GM19238 (cell line): ENCODE data around the gene SCNM1.
"Not testable (repeated sequence)": the region's sequence is repeated elsewhere in the genome, so short reads cannot be mapped to it uniquely, and the experiment has no call there.

Experiments used
- DNase-seq: peaks from one replicate; pipeline ENCODE4 v3.0.0; 2011; ENCODE audit warnings: low spot score; ENCODE audit not compliant: insufficient read length

SCNM1 gene

DNA sequence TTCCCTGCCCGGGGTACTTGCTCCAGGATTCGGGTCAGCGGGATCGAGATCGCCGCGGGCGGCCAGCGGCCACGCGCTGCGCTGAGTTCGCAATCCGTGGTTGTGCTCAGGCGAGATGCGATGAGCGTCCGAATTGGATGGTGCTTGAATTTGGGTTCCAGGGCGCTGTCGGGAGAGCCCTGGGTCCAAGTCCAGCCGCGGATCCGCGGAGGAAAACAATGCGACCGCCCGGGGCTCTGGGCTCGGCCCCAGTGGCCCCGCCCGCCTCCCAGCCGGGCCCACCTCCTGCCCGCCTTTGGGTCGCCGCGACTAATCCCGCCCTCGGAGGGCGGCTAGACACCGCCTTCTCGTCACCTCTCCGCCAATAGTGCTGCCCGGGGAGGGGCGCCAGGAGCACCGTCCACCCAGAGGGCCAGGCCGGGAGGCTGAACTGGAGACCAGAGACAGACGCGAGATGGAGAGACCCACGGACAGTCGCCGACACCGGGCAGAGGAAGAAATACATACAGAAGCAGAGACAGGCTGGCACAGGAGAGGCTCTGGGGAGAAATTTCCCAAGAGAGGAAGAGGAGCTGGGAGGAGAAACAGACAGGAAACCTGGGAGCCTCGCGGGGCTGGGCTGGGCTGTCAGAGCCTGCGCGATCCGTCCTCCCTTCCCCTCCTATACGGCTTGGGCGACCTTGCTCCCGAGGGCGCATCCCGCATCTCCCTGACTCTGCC, 19.4 kb upstream of the SCNM1 start, which contains the start of gene SEMA6C:
SEMA6C (minus strand) TSS at position 220 of the 720 bp plus-strand sequence. CDS start 4,010 bp downstream, outside the sequence.
- DNase-seq = peak; percentile 88

DNA sequence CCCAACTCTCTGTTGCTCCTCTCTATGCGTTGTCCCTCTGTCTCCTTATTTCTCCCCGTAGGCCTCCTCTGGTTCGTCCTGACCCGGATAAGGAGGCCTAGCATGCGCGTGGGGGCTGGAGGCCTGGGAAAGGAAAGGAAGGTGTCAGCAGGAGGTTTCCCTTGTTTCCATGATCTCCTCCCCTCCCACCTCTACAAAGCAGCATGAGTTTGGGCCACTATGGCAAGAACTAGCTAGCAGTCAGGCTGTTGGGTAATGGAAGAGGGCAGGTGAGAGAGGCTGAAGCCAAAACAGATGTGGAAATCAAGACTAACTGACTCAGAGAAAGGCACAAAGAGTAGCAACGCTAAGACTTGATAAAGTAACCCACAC, 18.8 kb upstream of the SCNM1 start:
- no peak for DNase-seq

DNA sequence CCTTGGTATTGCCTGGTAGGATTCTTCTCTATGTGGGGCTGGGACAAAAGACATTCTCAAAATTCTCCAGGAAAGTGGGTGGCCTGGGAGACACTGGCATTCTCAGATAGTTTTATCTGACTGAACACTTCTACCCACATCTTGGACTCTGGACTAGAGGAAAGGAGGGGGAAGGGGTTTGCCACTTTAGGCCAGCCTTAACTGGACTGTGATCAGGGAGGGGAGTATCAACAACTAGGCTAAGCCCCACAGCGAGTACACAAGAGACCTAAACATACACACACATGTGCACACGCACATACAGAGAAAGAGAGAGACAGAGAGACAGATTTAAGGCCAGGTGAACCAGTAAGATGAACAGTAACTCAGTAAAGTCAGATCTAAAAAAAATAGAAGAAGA, 18.3 kb upstream of the SCNM1 start:
- DNase-seq = no peak

DNA sequence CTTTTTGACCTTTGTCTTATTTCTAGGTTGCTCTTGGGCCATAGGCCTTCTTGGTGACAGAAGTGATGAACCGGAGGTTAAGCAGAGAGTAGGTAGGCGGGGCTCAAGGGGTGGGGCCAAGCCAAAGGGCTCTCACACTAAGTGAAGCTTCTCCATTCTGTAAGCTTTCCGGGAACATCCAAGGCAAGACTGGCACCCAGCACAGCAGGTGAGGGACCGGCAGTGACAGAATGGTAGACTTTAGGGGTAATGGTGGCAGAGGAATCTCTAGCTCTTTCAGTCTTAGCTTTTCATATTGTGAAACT, 9.5 kb upstream of the SCNM1 start, which contains the start of gene TNFAIP8L2:
TNFAIP8L2 (plus strand) TSS at position 135 of the 305 bp plus-strand sequence. CDS start 2,049 bp downstream, outside the sequence.
- DNase-seq = peak; percentile 52

DNA sequence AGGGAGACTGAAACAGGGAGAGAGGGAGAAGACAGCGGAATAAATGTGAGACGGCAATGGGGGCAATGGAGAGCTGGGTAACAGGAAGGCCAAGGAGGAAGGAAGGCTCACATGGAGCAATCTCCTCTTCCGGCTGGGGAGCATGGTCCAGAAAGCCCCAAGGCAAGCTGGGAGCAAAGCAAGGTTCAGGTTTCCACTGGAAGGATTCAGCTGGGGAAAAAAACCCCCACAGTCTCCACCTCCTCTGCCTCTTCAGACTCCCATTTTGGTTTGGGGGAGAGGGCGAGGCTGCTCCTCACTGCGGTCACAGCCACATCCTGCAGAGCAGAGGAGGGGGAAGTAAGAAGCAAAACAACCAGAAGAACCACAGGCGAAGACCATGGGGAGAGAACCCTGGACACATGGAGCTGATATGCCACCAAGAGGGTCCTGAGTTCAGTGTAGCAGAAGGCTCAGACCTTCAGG, 8.8 kb upstream of the SCNM1 start:
- DNase-seq = no peak

DNA sequence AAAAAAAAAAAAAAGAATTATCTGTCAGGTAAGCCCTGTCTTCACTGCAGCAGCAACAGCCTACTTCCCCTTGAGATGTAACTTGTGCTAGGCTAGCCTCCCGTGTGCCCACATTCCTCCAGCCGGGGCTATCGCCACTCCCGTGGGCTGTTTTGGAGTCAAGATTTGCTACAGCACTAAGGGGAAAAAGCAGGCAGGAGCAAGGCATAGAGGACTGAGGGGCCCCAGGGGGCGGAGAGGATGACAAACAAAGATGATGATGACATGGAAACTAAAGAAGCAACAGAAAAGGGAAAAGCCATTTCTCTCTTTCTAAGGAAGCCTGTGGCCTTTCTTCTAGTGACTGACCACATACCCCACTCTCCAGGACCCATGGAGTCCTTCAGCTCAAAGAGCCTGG, 7.6 kb upstream of the SCNM1 start:
- DNase-seq = no peak

DNA sequence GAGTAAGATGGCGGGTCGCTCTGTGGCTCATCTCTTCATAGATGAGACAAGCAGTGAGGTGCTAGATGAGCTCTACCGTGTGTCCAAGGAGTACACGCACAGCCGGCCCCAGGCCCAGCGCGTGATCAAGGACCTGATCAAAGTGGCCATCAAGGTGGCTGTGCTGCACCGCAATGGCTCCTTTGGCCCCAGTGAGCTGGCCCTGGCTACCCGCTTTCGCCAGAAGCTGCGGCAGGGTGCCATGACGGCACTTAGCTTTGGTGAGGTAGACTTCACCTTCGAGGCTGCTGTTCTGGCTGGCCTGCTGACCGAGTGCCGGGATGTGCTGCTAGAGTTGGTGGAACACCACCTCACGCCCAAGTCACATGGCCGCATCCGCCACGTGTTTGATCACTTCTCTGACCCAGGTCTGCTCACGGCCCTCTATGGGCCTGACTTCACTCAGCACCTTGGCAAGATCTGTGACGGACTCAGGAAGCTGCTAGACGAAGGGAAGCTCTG, 7.1 kb upstream of the SCNM1 start:
- no peak for DNase-seq

DNA sequence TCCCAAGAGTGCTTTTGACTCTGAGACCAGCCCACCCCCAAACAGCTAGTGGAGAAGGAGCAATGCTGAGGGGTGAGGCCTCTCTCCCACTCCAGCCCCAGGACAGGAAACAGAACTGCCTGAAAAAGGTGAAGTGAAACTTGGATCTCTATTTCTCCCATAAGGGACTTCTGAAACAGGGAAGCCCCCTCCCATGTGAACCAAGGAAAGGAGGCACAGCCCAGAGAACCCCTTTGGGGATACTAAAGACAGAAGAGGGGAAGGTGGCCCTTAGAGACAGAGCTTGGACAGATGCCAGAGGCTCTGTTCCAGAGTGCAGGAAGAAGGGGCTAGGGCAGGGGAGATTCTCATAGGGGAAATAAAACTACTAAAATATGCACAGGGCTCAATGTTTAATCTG, 6.6 kb upstream of the SCNM1 start:
- no peak for DNase-seq

DNA sequence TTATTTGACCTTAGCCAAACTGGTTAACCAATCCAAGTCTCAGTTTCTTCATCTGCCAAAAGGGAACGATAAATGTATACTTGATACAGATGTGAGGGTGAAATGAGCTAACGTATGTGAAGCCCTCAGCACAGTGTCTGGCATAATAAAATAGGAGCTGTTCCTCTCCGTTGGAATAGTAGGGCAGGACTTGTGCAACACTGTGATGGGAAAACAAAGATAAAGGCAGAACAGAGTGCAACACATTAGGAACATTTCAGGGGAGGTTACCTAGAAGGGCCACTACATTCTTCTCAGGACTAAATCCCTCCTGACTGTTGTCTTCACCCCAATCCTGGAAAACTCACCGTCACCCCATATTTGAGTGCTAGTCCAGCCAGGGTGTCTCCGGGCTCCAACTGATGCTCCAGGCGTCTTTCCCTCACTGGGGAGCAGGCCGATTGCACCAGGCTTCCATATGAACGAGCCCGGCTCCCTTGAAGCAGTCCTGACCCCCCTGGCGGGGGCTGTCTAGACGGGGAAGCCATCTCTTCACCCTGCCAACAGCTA, 1.1 kb upstream of the SCNM1 start:
- DNase-seq = no peak

DNA sequence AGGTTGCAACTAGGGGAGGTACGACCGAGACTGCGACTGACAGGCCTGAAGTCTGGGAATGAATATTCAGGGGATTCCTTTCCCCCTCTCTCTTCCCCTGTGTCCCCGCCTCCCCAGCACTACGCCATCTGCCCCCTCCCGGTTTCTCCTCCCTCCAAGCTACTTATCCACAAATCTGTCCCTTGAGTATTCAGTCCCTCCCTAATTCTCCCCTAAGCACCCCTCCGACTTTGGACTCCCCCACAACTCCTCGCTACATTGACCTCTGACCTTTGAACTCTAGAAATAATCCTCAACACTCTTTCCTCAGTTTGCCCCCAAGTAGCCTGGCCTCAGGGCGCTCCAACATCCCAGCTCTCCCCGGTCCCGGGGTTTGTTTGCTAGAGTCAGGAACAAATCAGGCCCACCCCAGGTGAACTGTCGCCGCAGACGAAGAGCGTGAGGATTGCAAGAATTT, 635 bp upstream of the SCNM1 start:
- no peak for DNase-seq

DNA sequence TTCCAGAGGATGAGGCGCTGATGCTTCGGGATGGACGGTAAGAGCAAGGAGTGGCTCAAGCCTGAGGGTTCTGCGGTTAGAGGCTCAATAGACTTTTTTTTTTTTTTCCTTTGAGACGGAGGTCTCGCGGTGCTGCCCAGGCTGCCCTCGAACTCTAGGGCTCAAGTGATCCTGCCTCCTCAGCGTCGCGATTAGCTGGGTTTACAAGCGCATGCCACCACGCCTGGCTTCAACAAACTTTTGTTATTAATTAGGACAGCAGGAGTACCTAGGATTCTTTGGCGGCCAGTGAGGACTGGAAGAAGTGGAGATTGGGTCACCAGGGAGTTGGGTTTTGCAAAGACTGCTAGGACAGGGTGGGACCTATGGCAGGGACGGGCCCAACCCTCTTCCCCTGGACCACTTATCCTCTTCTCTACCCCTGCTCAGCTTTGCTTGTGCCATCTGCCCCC, 587 bp downstream of the SCNM1 start:
- DNase-seq = no peak

DNA sequence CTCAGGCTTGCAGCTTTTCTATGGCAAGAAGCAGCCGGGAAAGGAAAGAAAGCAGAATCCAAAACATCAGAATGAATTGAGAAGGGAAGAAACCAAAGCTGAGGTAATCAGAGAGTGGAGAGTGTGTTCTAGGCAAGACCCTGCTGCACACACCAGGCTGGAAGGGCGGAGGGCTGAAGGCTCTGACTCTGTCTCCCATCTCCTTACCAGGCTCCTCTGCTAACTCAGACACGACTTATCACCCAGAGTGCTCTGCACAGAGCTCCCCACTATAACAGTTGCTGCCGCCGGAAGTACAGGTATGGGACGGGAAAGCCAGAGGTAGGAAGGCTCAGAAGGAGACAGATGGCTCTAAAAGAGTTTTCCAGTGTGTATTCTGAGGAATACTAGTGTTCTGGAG, 1.2 kb downstream of the SCNM1 start:
- DNase-seq = no peak

DNA sequence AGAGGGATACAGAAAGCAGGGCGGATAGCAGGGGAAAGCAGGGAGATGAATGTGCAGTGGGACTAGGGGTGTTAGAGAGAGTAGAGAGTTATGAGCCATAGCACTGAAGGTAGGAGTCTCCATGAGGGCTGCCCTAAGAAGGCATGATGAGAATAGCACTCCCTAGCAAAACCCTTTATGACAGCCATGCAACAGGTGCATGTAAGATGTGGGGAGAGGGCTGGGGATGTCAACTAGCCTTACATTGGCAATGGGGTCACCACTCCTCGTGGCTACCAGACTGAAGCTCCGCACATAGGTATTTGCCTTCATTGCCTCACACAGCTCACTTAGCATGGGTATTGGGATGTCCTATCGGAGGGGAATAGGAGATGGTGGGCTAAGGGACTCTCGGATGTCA, 5.2 kb downstream of the SCNM1 start:
- DNase-seq = no peak

DNA sequence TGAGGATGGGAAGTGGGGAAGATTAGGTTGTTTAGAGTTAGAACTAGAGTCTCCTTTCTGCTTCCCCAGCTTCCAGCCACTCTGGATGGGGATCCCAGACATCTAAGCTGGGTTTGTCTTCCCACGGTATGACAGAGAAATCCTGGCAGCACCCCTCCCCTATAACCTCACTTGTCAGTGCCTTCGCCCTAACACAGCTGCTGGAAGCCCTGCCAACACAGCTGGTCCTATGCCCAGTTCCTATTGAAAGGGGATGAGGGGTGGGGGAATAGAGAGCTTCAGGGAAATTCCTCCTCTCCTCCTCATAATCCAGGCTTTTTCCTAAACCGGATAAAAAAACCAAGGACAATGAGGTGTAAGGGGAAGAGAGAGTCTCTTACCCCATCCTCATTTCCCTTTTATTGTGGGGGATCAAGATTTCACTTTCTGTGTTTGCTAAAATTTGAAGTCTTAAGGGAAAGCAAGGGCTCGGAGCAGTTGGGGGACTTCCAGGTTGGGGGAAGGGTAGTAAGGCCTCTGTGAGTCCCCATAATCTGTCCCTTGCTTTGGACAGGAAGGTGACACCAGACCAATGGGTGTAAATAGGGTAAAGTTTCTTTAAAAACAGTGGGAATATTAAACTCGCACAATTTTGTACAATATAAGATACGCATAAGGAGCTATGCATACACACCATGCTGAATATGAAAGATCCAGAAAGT, 9.2 kb downstream of the SCNM1 start:
- DNase-seq = no peak

DNA sequence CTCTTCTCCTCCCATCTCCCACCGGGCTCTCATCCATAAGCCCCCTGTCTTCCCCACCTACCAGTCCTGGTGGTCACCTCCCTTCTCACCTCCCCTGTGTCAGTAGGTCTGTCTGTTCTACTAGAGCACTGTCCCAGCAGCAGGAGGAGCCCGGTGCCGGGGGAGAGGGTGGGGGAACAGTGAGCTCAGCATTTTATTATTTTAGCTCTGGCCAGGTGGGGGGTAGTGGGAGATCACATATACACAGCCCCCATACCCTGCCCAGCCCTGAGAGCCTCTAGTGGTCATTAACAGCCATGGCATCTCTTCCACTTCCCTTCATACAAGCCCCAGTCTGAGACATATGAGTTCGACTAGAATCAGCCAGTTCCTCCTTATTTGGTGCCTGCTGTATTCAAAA, 9.9 kb downstream of the SCNM1 start, which contains the start of gene TMOD4:
TMOD4 (minus strand) TSS at position 119 of the 400 bp plus-strand sequence. CDS start 1,106 bp downstream, outside the sequence.
- no peak for DNase-seq

DNA sequence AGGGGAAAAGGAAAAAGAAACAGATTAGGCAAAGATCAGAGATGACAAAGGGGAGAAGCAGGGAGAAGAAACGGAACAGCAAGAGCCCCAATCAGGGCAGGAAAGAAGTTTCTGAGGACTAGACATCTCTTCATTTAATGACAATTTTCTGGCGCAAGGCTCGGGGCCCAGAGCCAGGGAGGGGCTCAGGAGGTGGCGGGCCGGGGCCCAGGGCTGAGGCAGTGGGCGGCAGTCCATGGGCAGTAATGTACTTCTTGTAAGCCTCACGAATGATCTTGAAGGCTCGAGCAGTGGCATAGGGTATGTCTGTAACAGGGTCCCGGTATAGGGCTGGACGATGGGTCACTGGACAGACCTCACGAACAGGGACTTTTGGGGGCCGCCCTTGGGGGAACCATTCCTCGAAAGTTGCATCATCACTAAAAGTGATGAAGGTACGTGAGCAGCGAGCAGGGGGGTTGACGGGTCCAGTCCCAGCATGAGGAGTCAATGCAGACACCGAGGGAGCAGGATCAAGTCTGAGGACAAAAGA, 10.6 kb downstream of the SCNM1 start:
- DNase-seq = no peak

DNA sequence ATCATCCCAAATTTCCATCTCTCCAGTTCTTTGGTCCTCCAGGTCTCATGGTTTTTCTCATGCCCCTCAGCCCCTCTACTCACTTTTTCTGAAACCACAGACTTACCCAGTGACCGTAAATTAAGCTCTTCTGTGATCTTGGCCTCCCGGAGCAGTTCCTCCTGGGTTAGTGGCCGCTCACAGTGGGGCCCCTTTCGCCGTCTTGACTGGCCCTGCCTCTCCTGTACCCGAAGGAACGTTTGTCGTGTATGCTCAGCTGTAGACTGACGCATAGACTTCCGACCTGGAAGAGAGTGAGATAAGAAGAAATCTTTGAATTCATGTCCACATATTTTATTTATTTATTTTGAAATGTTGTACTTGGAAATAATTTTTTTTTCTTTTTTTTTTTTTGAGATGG, 18.3 kb downstream of the SCNM1 start:
- DNase-seq = no peak

DNA sequence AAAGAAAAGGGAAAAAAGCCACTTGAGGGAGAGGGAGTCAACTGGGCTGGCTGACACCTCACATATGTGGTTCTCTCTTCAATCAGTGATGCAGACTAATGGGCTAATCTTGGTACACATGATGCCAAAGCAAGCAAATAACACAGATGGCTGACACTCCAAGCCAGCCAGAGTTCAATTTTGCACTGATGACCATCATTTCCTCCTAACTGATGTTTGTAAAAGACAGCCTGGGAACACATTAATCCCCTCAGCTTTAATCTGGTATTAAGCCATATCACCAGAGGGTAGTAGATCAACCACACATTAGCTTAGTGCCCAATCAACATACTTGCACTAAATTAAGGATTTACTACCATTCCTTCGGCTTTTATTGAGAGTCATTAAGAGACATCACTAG, 21.3 kb downstream of the SCNM1 start:
- no peak for DNase-seq

DNA sequence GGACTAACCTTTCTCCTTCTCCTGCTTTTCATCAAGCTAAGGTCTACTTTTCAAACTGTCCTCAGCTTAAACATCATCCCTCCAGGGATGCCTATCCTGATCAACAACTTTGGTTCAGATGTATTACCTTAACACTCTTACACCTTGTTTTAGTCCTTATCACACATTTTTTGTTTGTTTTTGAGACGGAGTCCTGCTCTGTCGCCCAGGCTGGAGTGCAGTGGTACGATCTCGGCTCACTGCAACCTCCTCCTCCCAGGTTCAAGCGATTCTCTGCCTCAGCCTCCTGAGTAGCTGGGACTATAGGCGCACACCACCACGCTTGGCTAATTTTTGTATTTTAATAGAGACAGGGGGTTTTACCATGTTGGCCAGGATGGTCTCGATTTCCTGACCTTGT, 22.7 kb downstream of the SCNM1 start:
- DNase-seq = not testable (repeated sequence)

DNA sequence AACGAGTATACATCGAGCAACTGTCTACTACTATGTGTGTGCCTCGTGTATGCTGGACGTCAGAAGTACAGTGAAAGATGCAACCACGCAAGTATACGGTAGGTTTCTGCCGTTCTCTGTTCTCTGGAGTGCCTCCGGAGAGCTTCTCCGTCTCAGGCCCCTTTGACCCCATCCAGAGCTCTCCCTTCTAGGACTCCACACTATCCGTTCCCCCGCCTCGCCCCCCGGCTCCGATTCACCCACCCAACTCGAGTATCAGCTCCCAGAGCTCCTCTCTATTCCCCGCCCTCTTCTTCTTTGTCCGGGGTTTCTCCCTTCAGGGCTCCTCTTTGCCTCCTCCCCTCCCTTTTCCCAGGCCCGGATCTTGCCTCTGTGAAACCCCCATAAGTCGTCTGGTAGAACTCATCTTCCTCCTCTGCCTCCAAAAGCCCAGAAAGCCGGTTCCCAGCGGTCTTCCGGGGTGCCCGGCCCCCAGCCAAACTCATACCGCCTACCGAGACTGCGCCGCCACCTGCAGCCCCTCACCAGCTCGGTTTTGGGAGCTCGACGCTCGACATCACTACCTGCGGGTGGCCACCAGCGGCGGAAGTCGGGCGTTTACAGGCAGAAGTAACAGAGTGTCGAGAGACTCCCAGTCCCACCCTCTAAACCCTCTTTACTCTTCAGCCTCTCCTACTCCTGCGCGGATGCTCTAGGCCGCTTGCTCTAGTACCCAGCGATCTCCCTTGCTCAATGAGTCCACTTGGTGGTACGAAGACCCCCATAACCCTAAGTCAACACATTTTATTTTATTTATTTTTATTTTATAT, 23.9 kb downstream of the SCNM1 start, which contains the start of gene VPS72:
VPS72 (minus strand) TSS at position 561 of the 809 bp plus-strand sequence; CDS start at position 485, 76 bp downstream.
- DNase-seq = peak; percentile 90

DNA sequence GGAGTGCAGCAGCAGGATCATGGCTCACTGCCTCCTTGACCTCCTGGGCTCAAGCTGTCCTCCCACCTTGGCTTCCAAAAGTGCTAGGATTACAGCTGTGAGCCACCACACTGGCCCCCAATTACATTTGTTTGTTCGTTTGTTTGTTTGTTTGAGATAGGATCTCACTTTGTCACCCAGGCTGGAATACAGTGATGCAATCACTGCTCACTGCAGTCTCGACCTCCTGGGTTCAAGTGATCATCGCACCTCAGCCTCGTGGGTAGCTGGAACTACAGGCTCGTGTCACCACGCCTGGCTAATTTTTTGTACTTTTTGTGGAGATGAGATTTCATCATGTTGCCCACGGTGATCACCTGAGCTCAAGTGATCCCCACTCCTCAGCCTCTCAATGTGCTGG, 26.1 kb downstream of the SCNM1 start:
- DNase-seq = no peak
